Measurements from ENCODE around the gene MTHFD1L. TPM values are rescaled to one million over a fixed set of nuclear protein-coding genes. Genes with fewer than 3 reads are reported as not detected.

MTHFD1L gene
- total and polyA plus RNA-seq, 11 donors, result 1.1 to 13.2 (median 4.2) TPM

- Histone ChIP-seq H3K27ac (no peak overlapping the region), H3K36me3 (no peaks in the 10 kb centered on the region), H3K27me3 (no peaks in the 10 kb centered on the region), H3K4me3 (no peak overlapping the region), H3K9me3 (no peaks in the 10 kb centered on the region), H3K4me1 (peaks cover 0 to 22% (median 7%) of the 10 kb centered on the region in 12 donors)
- intact Hi-C loops (cut with DNase I), result loop anchor here in 5 of 10 donors (2.0 to 10.0 kb wide), 4 partner anchors 116 to 579 kb away; no protein-coding TSS in a partner anchor
- TF ChIP-seq POLR2A (IDR thresholded peaks at IDR 0.05), result no peak
- no peak for TF ChIP-seq CTCF (IDR thresholded peaks at IDR 0.05)
- DNase-seq (no peak), ATAC-seq (no peak)
- 69 to 73% (median 70%) methylated on average over 4 of the region's 4 CpGs for WGBS, 4 donors
Measured at GRCh38 chr6:150895928-150896632, 30.6 kb downstream of the MTHFD1L start.

GRCh38 chr6:150897400-150897943 is 32.0 kb downstream of the MTHFD1L start:
- no peaks in the 10 kb centered on the region for H3K27me3 ChIP-seq
- TF ChIP-seq POLR2A (IDR thresholded peaks at IDR 0.05), result no peak
- TF ChIP-seq CTCF (IDR thresholded peaks at IDR 0.05), result no peak
- ATAC-seq (no peak), DNase-seq (no peak)
- H3K27ac ChIP-seq, result no peak overlapping the region
- H3K36me3 ChIP-seq, result no peaks in the 10 kb centered on the region
- peaks cover 0 to 19% (median 7%) of the 10 kb centered on the region in 12 donors for H3K4me1 ChIP-seq
- intact Hi-C loops (cut with DNase I), result loop anchor here in 4 of 10 donors (5.0 to 10.0 kb wide), 3 partner anchors 115 to 577 kb away; no protein-coding TSS in a partner anchor
- WGBS, 4 donors, result 92 to 94% (median 93%) methylated on average over 7 of the region's 7 CpGs
- H3K4me3 ChIP-seq, result no peak overlapping the region
- H3K9me3 ChIP-seq, result no peaks in the 10 kb centered on the region

DNA sequence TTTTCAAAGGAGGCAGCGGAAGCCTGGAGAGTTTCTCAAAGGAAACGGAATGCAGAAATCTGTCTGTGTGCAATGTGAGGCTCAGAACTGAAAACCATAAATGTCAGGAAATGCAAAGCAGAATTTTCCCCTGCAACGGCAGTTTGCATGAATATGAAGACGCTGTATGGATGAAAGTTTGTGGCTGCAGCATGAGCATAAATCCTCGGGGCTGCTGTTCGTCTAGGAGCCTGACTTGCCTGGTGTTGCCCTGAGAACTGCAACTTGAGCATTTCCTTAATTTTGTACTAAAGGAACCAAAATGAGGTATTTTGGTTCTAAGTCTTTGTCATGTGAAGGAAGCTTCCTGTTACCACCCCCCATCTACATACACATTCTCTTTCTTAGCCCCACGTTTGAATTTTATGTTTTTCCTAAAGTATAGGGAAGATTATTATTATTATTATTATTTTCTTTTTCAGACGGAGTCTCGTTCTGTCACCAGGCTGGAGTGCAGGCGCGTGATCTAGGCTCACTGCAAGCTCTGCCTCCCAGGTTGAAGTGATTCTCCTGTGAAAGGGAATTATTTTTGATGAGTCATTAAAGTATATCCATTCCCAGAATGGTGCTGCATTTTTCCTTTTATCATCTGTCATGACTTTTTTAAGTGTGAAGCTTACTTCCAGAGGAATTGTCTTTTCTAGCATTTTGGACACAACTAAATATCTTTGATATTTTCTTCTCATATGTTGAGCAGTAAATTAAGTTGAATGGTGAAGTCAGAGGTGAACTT is 33.1 kb downstream of the MTHFD1L start:
- intact Hi-C loops (cut with DNase I), result loop anchor here in 4 of 10 donors (5.0 to 10.0 kb wide), 3 partner anchors 114 to 576 kb away; no protein-coding TSS in a partner anchor
- H3K27ac ChIP-seq, result no peak overlapping the region
- DNase-seq (no peak), ATAC-seq (no peak)
- TF ChIP-seq POLR2A (IDR thresholded peaks at IDR 0.05) (no peak), CTCF (IDR thresholded peaks at IDR 0.05) (no peak)
- no peaks in the 10 kb centered on the region for H3K27me3 ChIP-seq
- H3K36me3 ChIP-seq, result no peaks in the 10 kb centered on the region
- H3K4me1 ChIP-seq, result peaks cover 0 to 24% (median 7%) of the 10 kb centered on the region in 12 donors
- H3K4me3 ChIP-seq, result no peak overlapping the region
- 74 to 86% (median 79%) methylated on average over 11 of the region's 11 CpGs for WGBS, 4 donors
- no peaks in the 10 kb centered on the region for H3K9me3 ChIP-seq

DNA sequence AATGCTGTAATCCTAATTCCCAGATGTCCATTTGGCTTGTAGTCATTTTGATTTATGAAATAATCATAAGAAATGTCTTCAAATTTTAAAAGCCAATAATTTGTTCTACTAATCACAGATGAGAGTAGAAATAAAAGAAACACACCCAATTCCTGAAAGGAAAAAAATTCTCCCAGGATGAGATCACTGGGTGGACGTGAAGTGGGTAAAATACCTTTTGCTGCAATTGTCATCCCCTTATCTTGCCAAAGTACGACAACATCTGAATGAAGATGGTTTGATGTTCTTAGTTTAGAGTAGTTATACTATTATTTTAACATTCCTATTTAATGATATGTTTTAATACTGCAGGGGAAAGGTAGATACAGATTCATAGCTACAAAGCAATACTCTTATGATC is 33.7 kb downstream of the MTHFD1L start:
- ATAC-seq, result no peak
- intact Hi-C loops (cut with DNase I), result loop anchor here in 4 of 10 donors (5.0 to 10.0 kb wide), 3 partner anchors 113 to 576 kb away; no protein-coding TSS in a partner anchor
- Histone ChIP-seq H3K27ac (no peak overlapping the region), H3K27me3 (no peaks in the 10 kb centered on the region), H3K9me3 (no peaks in the 10 kb centered on the region), H3K4me1 (peaks cover 0 to 24% (median 7%) of the 10 kb centered on the region in 12 donors), H3K4me3 (no peak overlapping the region), H3K36me3 (no peaks in the 10 kb centered on the region)
- TF ChIP-seq CTCF (IDR thresholded peaks at IDR 0.05) (no peak), POLR2A (IDR thresholded peaks at IDR 0.05) (no peak)
- 81 to 83% (median 82%) methylated on average over 2 of the region's 2 CpGs for WGBS, 4 donors
- DNase-seq, result no peak
